HEK293 (cell line): ENCODE data around the gene PTPRK.

Source experiments
- CTCF ChIA-PET: fragments of 350-600 bp; formaldehyde crosslinking; extraction: SDS; loops from one replicate; lab custom pipeline; 2021; ENCODE audit warnings: antibody characterized with exemption; lab: Yijun Ruan, JAX
- POLR2A ChIA-PET: fragments of 300-600 bp; formaldehyde crosslinking; extraction: SDS; loops from one replicate; lab custom pipeline; 2020; ENCODE audit warnings: antibody characterized with exemption, inconsistent platforms; lab: Yijun Ruan, JAX
- H3K27ac ChIP-seq: fragments of 200-500 bp; sonication (Bioruptor generic); 2 replicates; pipeline ENCODE4 v1.5.1; 2014; ENCODE audit warnings: low read depth, low read length, control low read depth, inconsistent platforms; ENCODE audit errors: extremely low read depth
- H3K36me3 ChIP-seq, 2 experiments: fragments of 200-500 bp in 1 of 2; sonication (Bioruptor generic) in 1 of 2; 1 replicate in 1 of 2; 2 replicates in 1 of 2; pipeline ENCODE4 v1.5.1; 2014 to 2017; ENCODE audit warnings: inconsistent platforms in 2 of 2, low read length in 2 of 2; ENCODE audit not compliant: control insufficient read depth in 2 of 2, insufficient read depth in 1 of 2
- H3K4me1 ChIP-seq: fragments of 200-500 bp; sonication (Bioruptor generic); 2 replicates; pipeline ENCODE4 v1.5.1; 2014; ENCODE audit warnings: mild to moderate bottlenecking, low read length, inconsistent platforms; ENCODE audit not compliant: control insufficient read depth, insufficient read depth
- H3K4me3 ChIP-seq: 2 replicates; pipeline ENCODE4 v1.5.1; 2011; ENCODE audit warnings: low read depth, mild to moderate bottlenecking, control low read depth, low read length, moderate library complexity
- H3K9me3 ChIP-seq: fragments of 200-500 bp; sonication (Bioruptor generic); 2 replicates; pipeline ENCODE4 v1.5.1; 2014; ENCODE audit warnings: low read depth, low read length, inconsistent platforms; ENCODE audit not compliant: control insufficient read depth, insufficient read depth
- KLF16 ChIP-seq: fragments of 450-650 bp; formaldehyde crosslinking; IDR thresholded peaks from 2 replicates; pipeline ENCODE4 v1.5.1; 2017; ENCODE audit warnings: missing biosample characterization, missing genetic modification characterization
- ZBTB1 ChIP-seq: fragments of 450-650 bp; formaldehyde crosslinking; IDR thresholded peaks from 2 replicates; pipeline ENCODE4 v1.5.1; 2016; ENCODE audit warnings: missing biosample characterization, missing genetic modification characterization
- ZBTB17 ChIP-seq: fragments of 450-650 bp; formaldehyde crosslinking; IDR thresholded peaks from 2 replicates; pipeline ENCODE4 v1.5.1; 2016; ENCODE audit warnings: missing biosample characterization, missing genetic modification characterization
- ZBTB20 ChIP-seq: fragments of 450-650 bp; formaldehyde crosslinking; IDR thresholded peaks from 2 replicates; pipeline ENCODE4 v1.5.1; 2016; ENCODE audit warnings: missing biosample characterization, missing genetic modification characterization
- ZNF10 ChIP-seq: fragments of 450-650 bp; formaldehyde crosslinking; IDR thresholded peaks from 2 replicates; pipeline ENCODE4 v1.5.1; 2017; ENCODE audit warnings: missing biosample characterization, missing genetic modification characterization
- ZNF132 ChIP-seq: fragments of 450-650 bp; formaldehyde crosslinking; IDR thresholded peaks from 2 replicates; pipeline ENCODE4 v1.5.1; 2017; ENCODE audit warnings: missing biosample characterization, missing genetic modification characterization, borderline replicate concordance
- ZNF133 ChIP-seq: fragments of 450-650 bp; formaldehyde crosslinking; IDR thresholded peaks from 2 replicates; pipeline ENCODE4 v1.5.1; 2016; ENCODE audit warnings: missing biosample characterization, missing genetic modification characterization
- ZNF169 ChIP-seq: fragments of 450-650 bp; formaldehyde crosslinking; IDR thresholded peaks from 2 replicates; pipeline ENCODE4 v1.5.1; 2016; ENCODE audit warnings: missing biosample characterization, missing genetic modification characterization
- ZNF391 ChIP-seq: fragments of 450-650 bp; formaldehyde crosslinking; IDR thresholded peaks from 2 replicates; pipeline ENCODE4 v1.5.1; 2016; ENCODE audit warnings: low read depth, missing biosample characterization, missing genetic modification characterization, borderline replicate concordance
- ZNF394 ChIP-seq: fragments of 450-650 bp; formaldehyde crosslinking; IDR thresholded peaks from 2 replicates; pipeline ENCODE4 v1.5.1; 2016; ENCODE audit warnings: missing biosample characterization, missing genetic modification characterization, mild to moderate bottlenecking, moderate library complexity, borderline replicate concordance
- ZNF514 ChIP-seq: fragments of 450-650 bp; formaldehyde crosslinking; IDR thresholded peaks from 2 replicates; pipeline ENCODE4 v1.5.1; 2016; ENCODE audit warnings: missing biosample characterization, missing genetic modification characterization
- ZNF560 ChIP-seq: fragments of 450-650 bp; formaldehyde crosslinking; IDR thresholded peaks from 2 replicates; pipeline ENCODE4 v1.5.1; 2017; ENCODE audit warnings: missing biosample characterization, missing genetic modification characterization, borderline replicate concordance
- ZNF654 ChIP-seq: fragments of 450-650 bp; formaldehyde crosslinking; IDR thresholded peaks from 2 replicates; pipeline ENCODE4 v1.5.1; 2016; ENCODE audit warnings: low read depth, missing biosample characterization, missing genetic modification characterization
- TF ChIP-seq, protein P1 (sequence below): fragments of 450-650 bp; formaldehyde crosslinking; IDR thresholded peaks from 2 replicates; pipeline ENCODE4 v1.5.0; 2017; ENCODE audit warnings: missing biosample characterization, missing genetic modification characterization, borderline replicate concordance
- TF ChIP-seq, protein P2 (sequence below): fragments of 450-650 bp; formaldehyde crosslinking; IDR thresholded peaks from 2 replicates; pipeline ENCODE4 v1.5.1; 2016; ENCODE audit warnings: missing biosample characterization, missing genetic modification characterization
- TF ChIP-seq, protein P3 (sequence below): fragments of 450-650 bp; formaldehyde crosslinking; IDR thresholded peaks from 2 replicates; pipeline ENCODE4 v1.5.1; 2016; ENCODE audit warnings: missing biosample characterization, missing genetic modification characterization

PTPRK gene

DNA sequence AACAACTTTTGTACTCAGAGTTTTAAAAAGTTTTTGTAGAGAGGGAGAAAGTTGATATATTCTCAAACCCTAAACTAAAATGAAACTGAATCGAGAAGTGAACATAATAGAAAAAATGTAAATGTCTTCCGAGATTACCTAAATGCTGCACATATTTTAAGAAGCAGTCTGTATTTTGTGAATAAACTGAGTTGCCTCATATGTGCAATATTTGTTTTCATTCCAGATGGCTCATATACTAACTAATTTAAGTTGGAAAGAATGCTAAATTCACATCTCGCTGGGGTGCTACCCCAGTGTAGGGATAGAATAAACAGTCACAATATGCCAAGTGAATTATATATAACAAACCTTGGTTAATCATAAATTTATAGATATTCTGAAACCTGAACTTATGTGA, 333.7 kb downstream of the PTPRK start:
- ChIA-PET CTCF (no interaction called here), POLR2A (no interaction called here)
- Histone ChIP-seq H3K4me3 (no peak overlapping the region), H3K9me3 (no peaks in the 10 kb centered on the region), H3K4me1 (no peaks in the 10 kb centered on the region), H3K27ac (no peak overlapping the region), H3K36me3 (peaks cover 3 to 7% of the 10 kb centered on the region in 2 experiments; a peak in 2 of 3 replicates)
- no peak for TF ChIP-seq ZNF391

DNA sequence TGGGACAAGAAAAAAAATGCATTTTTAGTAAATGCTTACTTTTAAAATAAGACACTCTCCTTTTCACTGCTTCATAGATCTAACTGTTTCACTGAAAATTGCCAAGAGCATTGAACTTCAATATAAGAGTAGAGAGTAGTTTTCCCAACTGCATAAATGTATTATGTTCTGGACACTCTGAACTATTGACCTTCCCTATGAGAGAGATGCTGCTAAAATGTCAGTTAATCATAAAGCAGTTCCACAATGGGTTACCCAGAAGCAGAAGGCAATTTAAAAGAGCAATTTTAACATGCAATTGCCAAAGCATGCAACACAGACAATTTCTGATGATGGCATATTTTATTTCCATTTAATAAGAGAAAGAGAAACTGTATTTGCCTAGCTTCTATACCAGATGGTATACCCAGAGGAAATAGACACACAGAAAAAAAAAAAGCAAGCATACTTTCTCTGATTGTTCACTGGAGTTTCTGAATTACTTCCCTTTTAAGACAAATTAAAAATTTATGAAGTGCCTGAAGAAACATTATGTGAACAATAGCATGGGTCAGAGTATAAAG, 340.4 kb downstream of the PTPRK start:
- Histone ChIP-seq H3K9me3 (no peaks in the 10 kb centered on the region), H3K27ac (no peak overlapping the region), H3K4me3 (no peak overlapping the region), H3K4me1 (no peaks in the 10 kb centered on the region; the same call in 1 of the 2 replicates), H3K36me3 (peaks cover 3 to 7% of the 10 kb centered on the region in 2 experiments)
- POLR2A ChIA-PET: no interaction called here
- TF ChIP-seq ZNF169 (no peak), ZNF560 (tag by site-specific recombination) (no peak), ZNF394 (tag by site-specific recombination) (no peak), ZBTB17 (tag by site-specific recombination) (no peak), ZBTB1 (tag by site-specific recombination) (no peak), ZBTB20 (tag by site-specific recombination) (no peak), ZNF514 (tag by site-specific recombination) (no peak), ZNF10 (tag by site-specific recombination) (no peak), ZNF132 (tag by site-specific recombination) (no peak), ZNF654 (tag by site-specific recombination) (no peak), ZNF133 (tag by site-specific recombination) (no peak), KLF16 (tag by site-specific recombination) (no peak)
- TF ChIP-seq, protein P1, sequence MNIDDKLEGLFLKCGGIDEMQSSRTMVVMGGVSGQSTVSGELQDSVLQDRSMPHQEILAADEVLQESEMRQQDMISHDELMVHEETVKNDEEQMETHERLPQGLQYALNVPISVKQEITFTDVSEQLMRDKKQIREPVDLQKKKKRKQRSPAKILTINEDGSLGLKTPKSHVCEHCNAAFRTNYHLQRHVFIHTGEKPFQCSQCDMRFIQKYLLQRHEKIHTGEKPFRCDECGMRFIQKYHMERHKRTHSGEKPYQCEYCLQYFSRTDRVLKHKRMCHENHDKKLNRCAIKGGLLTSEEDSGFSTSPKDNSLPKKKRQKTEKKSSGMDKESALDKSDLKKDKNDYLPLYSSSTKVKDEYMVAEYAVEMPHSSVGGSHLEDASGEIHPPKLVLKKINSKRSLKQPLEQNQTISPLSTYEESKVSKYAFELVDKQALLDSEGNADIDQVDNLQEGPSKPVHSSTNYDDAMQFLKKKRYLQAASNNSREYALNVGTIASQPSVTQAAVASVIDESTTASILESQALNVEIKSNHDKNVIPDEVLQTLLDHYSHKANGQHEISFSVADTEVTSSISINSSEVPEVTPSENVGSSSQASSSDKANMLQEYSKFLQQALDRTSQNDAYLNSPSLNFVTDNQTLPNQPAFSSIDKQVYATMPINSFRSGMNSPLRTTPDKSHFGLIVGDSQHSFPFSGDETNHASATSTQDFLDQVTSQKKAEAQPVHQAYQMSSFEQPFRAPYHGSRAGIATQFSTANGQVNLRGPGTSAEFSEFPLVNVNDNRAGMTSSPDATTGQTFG (tag by site-specific recombination): no peak
- TF ChIP-seq, protein P2, sequence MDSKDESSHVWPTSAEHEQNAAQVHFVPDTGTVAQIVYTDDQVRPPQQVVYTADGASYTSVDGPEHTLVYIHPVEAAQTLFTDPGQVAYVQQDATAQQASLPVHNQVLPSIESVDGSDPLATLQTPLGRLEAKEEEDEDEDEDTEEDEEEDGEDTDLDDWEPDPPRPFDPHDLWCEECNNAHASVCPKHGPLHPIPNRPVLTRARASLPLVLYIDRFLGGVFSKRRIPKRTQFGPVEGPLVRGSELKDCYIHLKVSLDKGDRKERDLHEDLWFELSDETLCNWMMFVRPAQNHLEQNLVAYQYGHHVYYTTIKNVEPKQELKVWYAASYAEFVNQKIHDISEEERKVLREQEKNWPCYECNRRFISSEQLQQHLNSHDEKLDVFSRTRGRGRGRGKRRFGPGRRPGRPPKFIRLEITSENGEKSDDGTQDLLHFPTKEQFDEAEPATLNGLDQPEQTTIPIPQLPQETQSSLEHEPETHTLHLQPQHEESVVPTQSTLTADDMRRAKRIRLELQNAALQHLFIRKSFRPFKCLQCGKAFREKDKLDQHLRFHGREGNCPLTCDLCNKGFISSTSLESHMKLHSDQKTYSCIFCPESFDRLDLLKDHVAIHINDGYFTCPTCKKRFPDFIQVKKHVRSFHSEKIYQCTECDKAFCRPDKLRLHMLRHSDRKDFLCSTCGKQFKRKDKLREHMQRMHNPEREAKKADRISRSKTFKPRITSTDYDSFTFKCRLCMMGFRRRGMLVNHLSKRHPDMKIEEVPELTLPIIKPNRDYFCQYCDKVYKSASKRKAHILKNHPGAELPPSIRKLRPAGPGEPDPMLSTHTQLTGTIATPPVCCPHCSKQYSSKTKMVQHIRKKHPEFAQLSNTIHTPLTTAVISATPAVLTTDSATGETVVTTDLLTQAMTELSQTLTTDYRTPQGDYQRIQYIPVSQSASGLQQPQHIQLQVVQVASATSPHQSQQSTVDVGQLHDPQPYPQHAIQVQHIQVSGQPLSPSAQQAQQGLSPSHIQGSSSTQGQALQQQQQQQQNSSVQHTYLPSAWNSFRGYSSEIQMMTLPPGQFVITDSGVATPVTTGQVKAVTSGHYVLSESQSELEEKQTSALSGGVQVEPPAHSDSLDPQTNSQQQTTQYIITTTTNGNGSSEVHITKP: no peak
- TF ChIP-seq, protein P3, sequence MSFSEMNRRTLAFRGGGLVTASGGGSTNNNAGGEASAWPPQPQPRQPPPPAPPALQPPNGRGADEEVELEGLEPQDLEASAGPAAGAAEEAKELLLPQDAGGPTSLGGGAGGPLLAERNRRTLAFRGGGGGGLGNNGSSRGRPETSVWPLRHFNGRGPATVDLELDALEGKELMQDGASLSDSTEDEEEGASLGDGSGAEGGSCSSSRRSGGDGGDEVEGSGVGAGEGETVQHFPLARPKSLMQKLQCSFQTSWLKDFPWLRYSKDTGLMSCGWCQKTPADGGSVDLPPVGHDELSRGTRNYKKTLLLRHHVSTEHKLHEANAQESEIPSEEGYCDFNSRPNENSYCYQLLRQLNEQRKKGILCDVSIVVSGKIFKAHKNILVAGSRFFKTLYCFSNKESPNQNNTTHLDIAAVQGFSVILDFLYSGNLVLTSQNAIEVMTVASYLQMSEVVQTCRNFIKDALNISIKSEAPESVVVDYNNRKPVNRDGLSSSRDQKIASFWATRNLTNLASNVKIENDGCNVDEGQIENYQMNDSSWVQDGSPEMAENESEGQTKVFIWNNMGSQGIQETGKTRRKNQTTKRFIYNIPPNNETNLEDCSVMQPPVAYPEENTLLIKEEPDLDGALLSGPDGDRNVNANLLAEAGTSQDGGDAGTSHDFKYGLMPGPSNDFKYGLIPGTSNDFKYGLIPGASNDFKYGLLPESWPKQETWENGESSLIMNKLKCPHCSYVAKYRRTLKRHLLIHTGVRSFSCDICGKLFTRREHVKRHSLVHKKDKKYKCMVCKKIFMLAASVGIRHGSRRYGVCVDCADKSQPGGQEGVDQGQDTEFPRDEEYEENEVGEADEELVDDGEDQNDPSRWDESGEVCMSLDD (tag by site-specific recombination): no peak
- CTCF ChIA-PET: no interaction called here
